Breast epithelium (tissue), 3 donors: ENCODE results near the gene EIF4G3.

Experiments used
- CTCF ChIP-seq, 3 donors: fragments of 450-650 bp; IDR thresholded peaks; one replicate each; pipeline ENCODE4 v1.5.1; 2016 to 2017; ENCODE audit warnings: antibody characterized with exemption in 3 of 3, mild to moderate bottlenecking in 3 of 3, moderate library complexity in 3 of 3
- POLR2A ChIP-seq: fragments of 450-650 bp; IDR thresholded peaks from one replicate; pipeline ENCODE4 v1.6.1; 2016; ENCODE audit warnings: antibody characterized with exemption, mild to moderate bottlenecking, moderate library complexity
- POLR2AphosphoS5 ChIP-seq, 3 donors: sonication (generic); formaldehyde crosslinking; IDR thresholded peaks; one replicate each; pipeline ENCODE4 v1.6.1; 2017; ENCODE audit warnings: antibody characterized with exemption in 3 of 3

GRCh38 chr1:21143138-21143537 lies 33.6 kb downstream of the EIF4G3 start:
- TF ChIP-seq CTCF (IDR thresholded peaks at IDR 0.05) = no peak
- no peak for TF ChIP-seq POLR2AphosphoS5 (IDR thresholded peaks at IDR 0.05)
- no peak for TF ChIP-seq POLR2A
